A673 (cell line): ENCODE measurements around the gene CHST1. TPM values are rescaled to one million over a fixed set of nuclear protein-coding genes. Genes with fewer than 3 reads are reported as not detected.

ENCODE experiments used
- BruUV-seq: library from RNA; stranded (reverse); fragments of 400-500 nt; replicated peaks from 2 replicates; lab custom pipeline; 2021; lab: Mats Ljungman, UMichigan
- CTCF ChIA-PET: fragments of 300-600 bp; sonication (Branson Sonifier 250); formaldehyde crosslinking; loops from one replicate; lab custom pipeline; 2022; ENCODE audit warnings: antibody characterized with exemption; lab: Charles Lee
- POLR2A ChIA-PET: fragments of 300-600 bp; sonication (Branson Sonifier 250); formaldehyde crosslinking; loops from one replicate; lab custom pipeline; 2022; ENCODE audit warnings: antibody characterized with exemption; ENCODE audit not compliant: low non-redundant PET; lab: Charles Lee
- DNase-seq: peaks from one replicate; pipeline ENCODE4 v3.0.0-alpha.2; 2015; ENCODE audit warnings: low spot score
- H3K27ac ChIP-seq: fragments of 200-600 bp; sonication (generic); 2 replicates; pipeline ENCODE4 v1.5.1; 2016; ENCODE audit warnings: mixed run types, low read depth, mild to moderate bottlenecking, mixed read lengths, antibody characterized with exemption, low read length; ENCODE audit not compliant: poor library complexity, severe bottlenecking
- H3K27me3 ChIP-seq: fragments of 200-600 bp; sonication (generic); replicated peaks from 2 replicates; pipeline ENCODE4 v1.6.1; 2017; ENCODE audit warnings: mixed run types, low read depth, mild to moderate bottlenecking, mixed read lengths, antibody characterized with exemption, low read length; ENCODE audit not compliant: insufficient read depth, poor library complexity
- H3K36me3 ChIP-seq: fragments of 200-600 bp; sonication (generic); 2 replicates; pipeline ENCODE4 v1.6.1; 2016; ENCODE audit warnings: mixed run types, mild to moderate bottlenecking, mixed read lengths, antibody characterized with exemption, low read length; ENCODE audit not compliant: insufficient read depth, poor library complexity, severe bottlenecking
- H3K4me1 ChIP-seq: fragments of 200-600 bp; sonication (generic); 2 replicates; pipeline ENCODE4 v1.6.1; 2017; ENCODE audit warnings: mixed run types, mild to moderate bottlenecking, mixed read lengths, antibody characterized with exemption, low read length; ENCODE audit not compliant: insufficient read depth, poor library complexity, severe bottlenecking
- H3K4me3 ChIP-seq: fragments of 200-600 bp; sonication (generic); 2 replicates; pipeline ENCODE4 v1.5.1; 2016; ENCODE audit warnings: low read depth, mixed run types, mild to moderate bottlenecking, mixed read lengths, low read length; ENCODE audit not compliant: poor library complexity, severe bottlenecking
- H3K9me3 ChIP-seq: fragments of 200-600 bp; sonication (generic); 2 replicates; pipeline ENCODE4 v1.6.1; 2016; ENCODE audit warnings: mixed run types, low read depth, mild to moderate bottlenecking, mixed read lengths, antibody characterized with exemption, low read length; ENCODE audit not compliant: poor library complexity, severe bottlenecking
- EZH2 ChIP-seq: fragments of 200-600 bp; sonication (generic); IDR thresholded peaks from 2 replicates; pipeline ENCODE4 v1.6.1; 2017; ENCODE audit warnings: borderline replicate concordance, low read depth, mild to moderate bottlenecking, mixed read lengths, antibody characterized with exemption, low read length; ENCODE audit not compliant: poor library complexity, severe bottlenecking
- intact Hi-C: fragments of 100-400 bp; cut with micrococcal nuclease; formaldehyde crosslinking; loops from one replicate; pipeline ENCODE4 v1.10.0; 2022; ENCODE audit not compliant: unreplicated experiment
- total RNA-seq: library from RNA; stranded (reverse); gene quantifications from 2 replicates; pipeline ENCODE4 v1.2.3, GENCODE V29; 2021
- TF ChIP-seq, protein P1 (sequence below): fragments of 300-800, 200-600 bp; sonication (generic); conservative IDR thresholded peaks from 2 replicates; pipeline ENCODE4 v1.5.1; 2017; ENCODE audit warnings: low read depth, mild to moderate bottlenecking, antibody characterized with exemption, low read length, moderate library complexity, mixed read lengths

Gene CHST1
- total RNA-seq, 1 experiment from 2014 or later = 17.0 TPM

DNA sequence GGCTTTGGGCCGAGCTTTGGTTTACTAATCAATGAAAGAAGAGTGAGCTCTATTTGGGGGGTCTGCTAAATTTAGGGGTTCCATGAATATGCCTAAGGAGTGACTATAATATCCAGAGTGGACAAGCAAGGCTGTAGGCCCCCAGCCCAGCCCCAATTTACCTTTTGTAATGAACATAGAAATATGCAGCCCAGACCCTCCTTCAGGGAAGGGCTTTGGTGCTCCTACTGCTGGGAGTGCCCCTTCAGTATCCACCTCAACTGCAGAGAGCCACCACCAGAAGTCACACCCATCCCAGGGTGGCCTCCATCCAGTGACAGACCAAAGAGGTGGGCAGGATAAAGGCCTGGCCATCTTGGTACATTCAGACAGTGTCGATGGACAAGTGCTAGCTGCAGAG lies 43.1 kb downstream of the CHST1 start:
- Histone ChIP-seq H3K4me1 (no peaks in the 10 kb centered on the region), H3K27me3 (peaks cover 11% of the 10 kb centered on the region), H3K4me3 (no peak overlapping the region), H3K9me3 (no peaks in the 10 kb centered on the region), H3K36me3 (no peaks in the 10 kb centered on the region), H3K27ac (no peak overlapping the region)
- ChIA-PET POLR2A (no interaction called here), CTCF (no interaction called here)
- BruUV-seq = no TSS peak
- DNase-seq = no peak
- intact Hi-C loops = no loop called here
- TF ChIP-seq EZH2 = no peak
- TF ChIP-seq, protein P1, sequence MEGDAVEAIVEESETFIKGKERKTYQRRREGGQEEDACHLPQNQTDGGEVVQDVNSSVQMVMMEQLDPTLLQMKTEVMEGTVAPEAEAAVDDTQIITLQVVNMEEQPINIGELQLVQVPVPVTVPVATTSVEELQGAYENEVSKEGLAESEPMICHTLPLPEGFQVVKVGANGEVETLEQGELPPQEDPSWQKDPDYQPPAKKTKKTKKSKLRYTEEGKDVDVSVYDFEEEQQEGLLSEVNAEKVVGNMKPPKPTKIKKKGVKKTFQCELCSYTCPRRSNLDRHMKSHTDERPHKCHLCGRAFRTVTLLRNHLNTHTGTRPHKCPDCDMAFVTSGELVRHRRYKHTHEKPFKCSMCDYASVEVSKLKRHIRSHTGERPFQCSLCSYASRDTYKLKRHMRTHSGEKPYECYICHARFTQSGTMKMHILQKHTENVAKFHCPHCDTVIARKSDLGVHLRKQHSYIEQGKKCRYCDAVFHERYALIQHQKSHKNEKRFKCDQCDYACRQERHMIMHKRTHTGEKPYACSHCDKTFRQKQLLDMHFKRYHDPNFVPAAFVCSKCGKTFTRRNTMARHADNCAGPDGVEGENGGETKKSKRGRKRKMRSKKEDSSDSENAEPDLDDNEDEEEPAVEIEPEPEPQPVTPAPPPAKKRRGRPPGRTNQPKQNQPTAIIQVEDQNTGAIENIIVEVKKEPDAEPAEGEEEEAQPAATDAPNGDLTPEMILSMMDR = no peak

DNA sequence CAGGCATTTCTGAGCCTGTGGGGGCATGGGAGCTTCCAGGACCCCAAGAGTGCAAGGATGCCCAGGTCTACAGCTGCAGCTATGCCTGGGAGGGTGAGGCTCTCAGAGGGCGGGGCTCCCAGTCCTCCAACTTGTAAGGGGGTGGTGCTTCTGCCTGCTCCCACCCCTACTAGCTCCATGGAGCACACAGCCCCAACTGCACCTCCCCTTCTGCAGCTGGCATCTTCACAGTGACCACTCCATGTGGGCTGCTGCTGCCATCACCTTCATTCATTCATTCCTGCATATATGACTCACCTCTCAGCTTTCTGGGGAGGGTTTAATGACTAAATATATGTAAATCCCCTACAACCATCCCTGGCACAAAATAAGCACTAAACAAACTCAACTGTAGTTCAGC lies 43.8 kb downstream of the CHST1 start:
- Histone ChIP-seq H3K4me3 (no peak overlapping the region), H3K9me3 (no peaks in the 10 kb centered on the region), H3K27ac (no peak overlapping the region), H3K27me3 (peaks cover 4% of the 10 kb centered on the region), H3K36me3 (no peaks in the 10 kb centered on the region), H3K4me1 (no peaks in the 10 kb centered on the region)
- intact Hi-C loops = no loop called here
- ChIA-PET POLR2A (no interaction called here), CTCF (no interaction called here)
- BruUV-seq = no TSS peak
- no peak for DNase-seq
- TF ChIP-seq, protein P1 = no peak
- TF ChIP-seq EZH2 = no peak

DNA sequence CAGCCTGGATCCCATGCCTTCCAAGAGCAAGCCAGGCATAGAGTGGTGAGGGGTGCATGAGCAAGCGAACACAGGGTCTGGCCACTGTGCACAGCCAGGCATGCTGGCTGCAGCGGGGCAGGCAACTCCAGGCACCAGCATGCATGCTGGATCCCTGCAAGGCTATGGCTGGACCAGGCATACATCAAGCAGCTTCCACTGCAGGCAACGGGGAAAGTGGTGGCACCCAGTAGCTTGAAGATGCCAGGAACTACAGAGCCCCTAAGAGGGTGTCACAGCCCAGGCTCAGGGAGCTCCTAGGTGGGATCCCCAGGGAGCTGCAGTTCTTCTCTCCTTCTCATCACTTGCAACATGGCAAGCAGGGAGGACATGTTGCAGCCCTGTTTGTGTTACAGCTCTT lies 45.2 kb downstream of the CHST1 start:
- H3K27ac ChIP-seq = no peak overlapping the region
- no peaks in the 10 kb centered on the region for H3K4me1 ChIP-seq
- H3K27me3 ChIP-seq = no peaks in the 10 kb centered on the region
- ChIA-PET POLR2A (no interaction called here), CTCF (no interaction called here)
- H3K36me3 ChIP-seq = no peaks in the 10 kb centered on the region
- intact Hi-C loops = no loop called here
- TF ChIP-seq, protein P1 = no peak
- no peak for TF ChIP-seq EZH2
- H3K9me3 ChIP-seq = no peaks in the 10 kb centered on the region
- DNase-seq = no peak
- BruUV-seq = no TSS peak
- no peak overlapping the region for H3K4me3 ChIP-seq
